K562 (cell line): ENCODE results near the gene ZNF669. TPM values are rescaled to one million over a fixed set of nuclear protein-coding genes. Genes with fewer than 3 reads are reported as not detected.
"Not testable (repeated sequence)": the region's sequence is repeated elsewhere in the genome, so short reads cannot be mapped to it uniquely, and the experiment has no call there.

Experiments used
- ATAC-seq: fragments of 200-7000 bp; cut with Tn5 transposase; 3 replicates; pipeline ENCODE4 v1.9.1; 2020; ENCODE audit warnings: moderate library complexity
- BruUV-seq: library from RNA; stranded (reverse); fragments of 400-500 nt; replicated peaks from 2 replicates; lab custom pipeline; 2021; lab: Mats Ljungman, UMichigan
- CTCF ChIA-PET: fragments of 300-600 bp; formaldehyde crosslinking; extraction: SDS; loops from one replicate; lab custom pipeline; 2021; ENCODE audit warnings: low intra/inter-chr PET ratio; lab: Yijun Ruan, JAX
- POLR2A ChIA-PET: fragments of 300-600, 350-650 bp; sonication (Branson Sonifier 250); formaldehyde crosslinking; extraction: SDS; loops from one replicate; lab custom pipeline; 2021; ENCODE audit warnings: antibody characterized with exemption, inconsistent platforms; lab: Yijun Ruan, JAX
- DNase-seq, 4 experiments: peaks; one replicate each; pipeline versions ENCODE4 v3.0.0 to v3.0.0-alpha.2; 2011 to 2018; ENCODE audit warnings: low spot score in 3 of 4, mixed read lengths in 3 of 4; ENCODE audit errors: extremely low read depth in 1 of 4
- FAIRE-seq: peaks from 2 replicates; lab custom pipeline; 2011; peaks lifted over from hg19 to GRCh38; lab: Jason Lieb, UNC
- H2AFZ ChIP-seq: 2 replicates; pipeline ENCODE4 v1.6.0; 2011; ENCODE audit warnings: low read depth, low read length, control low read depth, inconsistent platforms
- H3K27ac ChIP-seq: fragments of 200-600 bp; 3 replicates; pipeline ENCODE4 v1.8.0; 2011; ENCODE audit warnings: low read depth, mild to moderate bottlenecking, control low read depth, inconsistent platforms, low read length, moderate library complexity, mixed read lengths; ENCODE audit errors: extremely low read depth
- H3K27me3 ChIP-seq, 2 experiments: fragments of 300-600 bp in 1 of 2; 2 replicates in 1 of 2; 3 replicates in 1 of 2; pipeline versions ENCODE4 v1.6.0 to v1.8.0; 2011; ENCODE audit warnings: inconsistent platforms in 2 of 2, low read length in 2 of 2, mild to moderate bottlenecking in 1 of 2, mixed read lengths in 1 of 2, moderate library complexity in 1 of 2; ENCODE audit not compliant: control insufficient read depth in 2 of 2, insufficient read depth in 2 of 2
- H3K36me3 ChIP-seq: fragments of 300-600 bp; 3 replicates; pipeline ENCODE4 v1.8.0; 2011; ENCODE audit warnings: mild to moderate bottlenecking, low read length, inconsistent platforms; ENCODE audit not compliant: control insufficient read depth, insufficient read depth
- H3K4me1 ChIP-seq, 2 experiments: fragments of 200-600 bp in 1 of 2; replicated peaks in 1 of 2; 2 replicates in 1 of 2; 3 replicates in 1 of 2; pipeline versions ENCODE4 v1.5.1 to v1.8.0; 2011; ENCODE audit warnings: inconsistent platforms in 2 of 2, low read length in 2 of 2, mild to moderate bottlenecking in 1 of 2, mixed read lengths in 1 of 2, moderate library complexity in 1 of 2; ENCODE audit not compliant: control insufficient read depth in 2 of 2, insufficient read depth in 2 of 2
- H3K4me2 ChIP-seq: 2 replicates; pipeline ENCODE4 v1.6.1; 2011; ENCODE audit warnings: low read length, control low read depth, inconsistent platforms, mixed read lengths; ENCODE audit not compliant: insufficient read depth
- H3K4me3 ChIP-seq: fragments of 200-600 bp; sonication (generic), shearing (Covaris generic); 2 replicates; pipeline ENCODE4 v1.5.1; 2016; ENCODE audit warnings: control low read depth, inconsistent platforms
- H3K79me2 ChIP-seq: fragments of 200-600 bp; 3 replicates; pipeline ENCODE4 v1.8.0; 2011; ENCODE audit warnings: low read length, inconsistent platforms; ENCODE audit not compliant: control insufficient read depth, insufficient read depth
- H3K9ac ChIP-seq, 2 experiments: 2 replicates each; pipeline versions ENCODE4 v1.6.0 to v1.6.1; 2011; ENCODE audit warnings: low read depth in 2 of 2, low read length in 2 of 2, control low read depth in 1 of 2, inconsistent platforms in 1 of 2, mild to moderate bottlenecking in 1 of 2, mixed read lengths in 1 of 2; ENCODE audit not compliant: insufficient read depth in 1 of 2
- H3K9me1 ChIP-seq: one replicate; pipeline ENCODE4 v1.6.0; 2011; ENCODE audit warnings: inconsistent platforms, mild to moderate bottlenecking, low read length, moderate library complexity; ENCODE audit not compliant: control insufficient read depth, insufficient read depth
- H3K9me3 ChIP-seq: replicated peaks from 2 replicates; pipeline ENCODE4 v1.5.1; 2011; ENCODE audit warnings: low read depth, low read length, inconsistent platforms; ENCODE audit not compliant: control insufficient read depth, insufficient read depth
- H4K20me1 ChIP-seq: replicated peaks from 2 replicates; pipeline ENCODE4 v1.6.1; 2011; ENCODE audit warnings: low read length, inconsistent platforms, mixed read lengths; ENCODE audit not compliant: control insufficient read depth, insufficient read depth
- CTCF ChIP-seq, 3 experiments: IDR thresholded peaks in 2 of 3; conservative IDR thresholded peaks in 1 of 3; 2 replicates each; pipeline ENCODE4 v1.5.1; 2011 to 2012; ENCODE audit warnings: low read length in 3 of 3, mild to moderate bottlenecking in 3 of 3, control low read depth in 2 of 3, improper control_type of control experiment in 1 of 3, inconsistent platforms in 1 of 3, low read depth in 1 of 3, mixed read lengths in 1 of 3, moderate library complexity in 1 of 3; ENCODE audit not compliant: insufficient read depth in 2 of 3
- FOXJ2 ChIP-seq: fragments of 200-800 bp; sonication (Bioruptor generic); IDR thresholded peaks from 2 replicates; pipeline ENCODE4 v1.6.1; 2016; ENCODE audit warnings: missing genetic modification characterization, missing compliant biosample characterization
- RAD21 ChIP-seq, 2 experiments: fragments of 250-450 bp in 1 of 2; fragments of 450-650 bp in 1 of 2; sonication (Bioruptor Pico) in 1 of 2; formaldehyde crosslinking in 1 of 2; IDR thresholded peaks in 1 of 2; conservative IDR thresholded peaks in 1 of 2; 2 replicates each; pipeline versions ENCODE4 v1.4.0 to v1.8.0; 2020 to 2022; ENCODE audit warnings: mild to moderate bottlenecking in 2 of 2, moderate library complexity in 1 of 2
- ZBTB33 ChIP-seq: sonication (generic); formaldehyde crosslinking; IDR thresholded peaks from 2 replicates; pipeline ENCODE4 v1.8.1; 2023; ENCODE audit warnings: mild to moderate bottlenecking, missing genetic modification reagents
- ZNF121 ChIP-seq: sonication (generic); formaldehyde crosslinking; conservative IDR thresholded peaks from 2 replicates; pipeline ENCODE4 v1.8.0; 2022; ENCODE audit warnings: missing genetic modification reagents
- ZNF282 ChIP-seq: sonication (generic); formaldehyde crosslinking; IDR thresholded peaks from 2 replicates; pipeline ENCODE4 v1.8.1; 2023; ENCODE audit warnings: missing genetic modification reagents
- WGBS: fragments of 100-300 bp; shearing (Covaris generic); methylation state at CpG from one replicate; pipeline ENCODE4 v1.1.6; 2016; ENCODE audit warnings: low coverage, mixed read lengths; ENCODE audit not compliant: insufficient coverage; ENCODE audit errors: missing lambda C conversion rate; 5-methylcytosine and 5-hydroxymethylcytosine counted together
- in situ Hi-C: fragments of 300-500 bp; cut with MboI; formaldehyde crosslinking; loops from 4 replicates; pipeline ENCODE4 v1.15.0; 2018; ENCODE audit warnings: inconsistent platforms, mixed read lengths
- intact Hi-C: fragments of 100-400 bp; cut with micrococcal nuclease; formaldehyde crosslinking; loops from 2 replicates; pipeline ENCODE4 v1.14.2; 2022
- polyA plus RNA-seq, 8 experiments: library from polyadenylated mRNA; depleted of rRNA in 4 of 8; stranded (reverse) in 5 of 8; unstranded in 3 of 8; fragments of >200 nt; fragmentation: Nextera tagmentation in 2 of 8; fragmentation: Illumina TruSeq in 1 of 8; extraction: Ambion mirVana in 2 of 8; extraction: Trizol in 1 of 8; gene quantifications; 2 replicates each; pipeline versions ENCODE4 v1.2.1 to v1.2.3, GENCODE V29; 2011 to 2014; ENCODE audit warnings: inconsistent platforms in 1 of 8, missing spikeins in 1 of 8
- total RNA-seq, 7 experiments: library from RNA; depleted of rRNA in 6 of 7; stranded (reverse); fragments of >200 nt in 6 of 7; fragmentation: Illumina TruSeq in 2 of 7; extraction: Trizol in 2 of 7; gene quantifications; 2 replicates each; pipeline versions ENCODE4 v1.2.1 to v1.2.3, GENCODE V29; 2011 to 2021; ENCODE audit warnings: low replicate concordance in 1 of 7

Gene ZNF669
- total and polyA plus RNA-seq, 9 of the 15 experiments (the other 6 are each of a cell fraction or from before 2014, with no cell fraction given) = 5.3 to 18.3 (median 10.2) TPM

GRCh38 chr1:247147120-247147519, 43.0 kb upstream of the ZNF669 start:
- DNase-seq, H2AFZ ChIP-seq, H3K4me3 ChIP-seq, FAIRE-seq, H3K27ac ChIP-seq, H3K27me3 ChIP-seq, ATAC-seq, H3K4me2 ChIP-seq, BruUV-seq, H3K79me2 ChIP-seq, intact Hi-C loops, H3K9me1 ChIP-seq, H4K20me1 ChIP-seq, H3K4me1 ChIP-seq, H3K9ac ChIP-seq, in situ Hi-C loops: not testable (repeated sequence)
- ChIA-PET POLR2A (interaction anchor here (0.6 kb wide), 1 partner anchor 53 kb away, joined by 3 read pairs; no protein-coding TSS in a partner anchor), CTCF (interaction anchor here (0.7 kb wide), 1 partner anchor 125 kb away, joined by 5 read pairs; no protein-coding TSS in a partner anchor)
- peak; percentile 65 for TF ChIP-seq ZNF121 (CRISPR knock-in tag)
- peaks cover 24% of the 10 kb centered on the region; the same call in 1 of the 3 replicates for H3K36me3 ChIP-seq
- H3K9me3 ChIP-seq = peaks cover 15% of the 10 kb centered on the region
- WGBS = 95% methylated on average over 10 of the region's 10 CpGs

- no peaks in the 10 kb centered on the region for H3K9me1 ChIP-seq
- WGBS = 97% methylated on average over 3 of the region's 3 CpGs
- peaks cover 24% of the 10 kb centered on the region; the same call in 1 of the 3 replicates for H3K36me3 ChIP-seq
- H3K9me3 ChIP-seq = peaks cover 15% of the 10 kb centered on the region
- no peaks in the 10 kb centered on the region for H3K4me1 ChIP-seq
- POLR2A ChIA-PET = interaction anchor here (0.6 to 0.9 kb wide), 3 partner anchors 9 to 237 kb away, joined by 3 read pairs; no protein-coding TSS in a partner anchor
- no TSS peak for BruUV-seq
- in situ Hi-C loops (no loop called here), intact Hi-C loops (no loop called here)
- no peaks in the 10 kb centered on the region for H4K20me1 ChIP-seq
- no peak overlapping the region for H2AFZ ChIP-seq
- DNase-seq (peak; percentile 28 to 61 (median 45)), ATAC-seq (peak; percentile 59; the same call in 2 of the 3 replicates), FAIRE-seq (no peak)
- H3K79me2 ChIP-seq = no peaks in the 10 kb centered on the region; the same call in 2 of the 3 replicates
- TF ChIP-seq FOXJ2 = no peak
- TF ChIP-seq ZNF282 = no peak
- TF ChIP-seq CTCF (IDR thresholded peaks at IDR 0.05 in 2 of 3, conservative IDR thresholded peaks at IDR 0.05 in 1 of 3; ENCODE audit: insufficient read depth in 2 of 3, low read depth in 1 of 3, low read length in 3 of 3) = peak; percentile 24 to 39 (median 30); a peak in 5 of 6 replicates
- peak in 1 of 2 experiments; percentile 26; a peak in 1 of 4 replicates for TF ChIP-seq RAD21 (CRISPR knock-in tag; conservative IDR thresholded peaks at IDR 0.05 in 1 of 2, IDR thresholded peaks at IDR 0.05 in 1 of 2)
- peak; percentile 41; the same call in 1 of the 2 replicates for TF ChIP-seq ZBTB33
- H3K4me3 ChIP-seq = no peak overlapping the region
- H3K9ac ChIP-seq = no peak overlapping the region
- CTCF ChIA-PET = interaction anchor here (0.7 kb wide), 1 partner anchor 125 kb away, joined by 5 read pairs; no protein-coding TSS in a partner anchor
- H3K27me3 ChIP-seq = no peaks in the 10 kb centered on the region
- no peak overlapping the region for H3K4me2 ChIP-seq
- no peak overlapping the region for H3K27ac ChIP-seq
Measured at GRCh38 chr1:247146671-247147070, 42.5 kb upstream of the ZNF669 start.
